BLaER1 treated with 17β-estradiol and CSF1 and Interleukin-3, amounts not matched to agents 10 nM and 100 nM (cell line): ENCODE results near the gene ST6GALNAC3.
A peak's percentile ranks its signal among the peaks of the same experiment; 100 is the strongest.

ENCODE experiments used
- H3K27ac ChIP-seq, 11 experiments: shearing (Covaris generic); formaldehyde crosslinking; 2 replicates each; pipeline ENCODE4 v1.8.1; 2022
- H3K27me3 ChIP-seq, 11 experiments: shearing (Covaris generic); formaldehyde crosslinking; 2 replicates each; pipeline ENCODE4 v1.8.1; 2022
- H3K36me3 ChIP-seq, 11 experiments: shearing (Covaris generic); formaldehyde crosslinking; 2 replicates each; pipeline ENCODE4 v1.8.1; 2022
- H3K4me1 ChIP-seq, 10 experiments: shearing (Covaris generic); formaldehyde crosslinking; 2 replicates each; pipeline ENCODE4 v1.8.1; 2022
- H3K4me2 ChIP-seq, 11 experiments: shearing (Covaris generic); formaldehyde crosslinking; 2 replicates each; pipeline ENCODE4 v1.8.1; 2022
- H3K4me3 ChIP-seq, 10 experiments: shearing (Covaris generic); formaldehyde crosslinking; 2 replicates each; pipeline ENCODE4 v1.8.1; 2022
- H3K9ac ChIP-seq, 11 experiments: shearing (Covaris generic); formaldehyde crosslinking; 2 replicates each; pipeline ENCODE4 v1.8.1; 2022
- H3K9me3 ChIP-seq, 11 experiments: shearing (Covaris generic); formaldehyde crosslinking; replicated peaks in 1 of 11; 2 replicates each; pipeline ENCODE4 v1.8.1; 2022
- H4K20me1 ChIP-seq, 11 experiments: shearing (Covaris generic); formaldehyde crosslinking; 2 replicates each; pipeline ENCODE4 v1.8.1; 2022
- Cebpa-rat ChIP-seq, 11 experiments: shearing (Covaris generic); IDR thresholded peaks; 2 replicates each; pipeline ENCODE4 v1.8.1; 2022

ST6GALNAC3 gene

GRCh38 chr1:76428028-76428427 lies 353.5 kb downstream of the ST6GALNAC3 start:
- H3K9ac ChIP-seq: no peak overlapping the region

GRCh38 chr1:76430531-76430930 lies 356.0 kb downstream of the ST6GALNAC3 start:
- Histone ChIP-seq H3K36me3 (no peaks in the 10 kb centered on the region), H3K4me1 (peaks cover 0 to 8% (median 1%) of the 10 kb centered on the region in 10 experiments; a peak in 9 of 20 replicates), H3K4me2 (no peak overlapping the region), H3K9me3 (no peaks in the 10 kb centered on the region), H3K27ac (no peak overlapping the region), H3K4me3 (no peak overlapping the region), H3K9ac (no peak overlapping the region), H4K20me1 (no peaks in the 10 kb centered on the region; a peak in 1 of 22 replicates), H3K27me3 (no peaks in the 10 kb centered on the region)
- TF ChIP-seq Cebpa-rat (IDR thresholded peaks at IDR 0.05): no peak

More at GRCh38 chr1:76428028-76428427, 353.5 kb downstream of the ST6GALNAC3 start:
- 0 out of 22 replicates have a peak, but pooled peaks cover 0 to 4% (median 0%) of the 10 kb centered on the region in 11 experiments for H3K9me3 ChIP-seq
- H3K27me3 ChIP-seq: no peaks in the 10 kb centered on the region
- H4K20me1 ChIP-seq: no peaks in the 10 kb centered on the region
- H3K4me1 ChIP-seq: peaks cover 0 to 19% (median 4%) of the 10 kb centered on the region in 10 experiments; a peak in 9 of 20 replicates
- no peak overlapping the region for H3K4me2 ChIP-seq
- H3K4me3 ChIP-seq: no peak overlapping the region
- TF ChIP-seq Cebpa-rat (IDR thresholded peaks at IDR 0.05): no peak
- H3K36me3 ChIP-seq: no peaks in the 10 kb centered on the region
- H3K27ac ChIP-seq: no peak overlapping the region

- no peak overlapping the region for H3K4me3 ChIP-seq
- no peaks in the 10 kb centered on the region for H3K4me1 ChIP-seq
- no peaks in the 10 kb centered on the region; a peak in 1 of 22 replicates for H4K20me1 ChIP-seq
- H3K36me3 ChIP-seq: no peaks in the 10 kb centered on the region
- no peak overlapping the region for H3K9ac ChIP-seq
- H3K9me3 ChIP-seq: no peaks in the 10 kb centered on the region
- H3K27ac ChIP-seq: no peak overlapping the region
- no peak for TF ChIP-seq Cebpa-rat (IDR thresholded peaks at IDR 0.05)
- H3K27me3 ChIP-seq: no peaks in the 10 kb centered on the region
- H3K4me2 ChIP-seq: no peak overlapping the region
These were observed 359.0 kb downstream of the ST6GALNAC3 start for GRCh38 chr1:76433526-76433925.

GRCh38 chr1:76443217-76443616 lies 368.7 kb downstream of the ST6GALNAC3 start:
- H3K4me3 ChIP-seq: no peak overlapping the region
- no peaks in the 10 kb centered on the region for H3K27me3 ChIP-seq
- no peaks in the 10 kb centered on the region for H4K20me1 ChIP-seq
- TF ChIP-seq Cebpa-rat (IDR thresholded peaks at IDR 0.05): no peak
- no peak overlapping the region for H3K9ac ChIP-seq
- H3K36me3 ChIP-seq: no peaks in the 10 kb centered on the region; a peak in 1 of 22 replicates
- peaks cover 0 to 19% (median 11%) of the 10 kb centered on the region in 11 experiments; a peak in 8 of 22 replicates for H3K9me3 ChIP-seq
- no peaks in the 10 kb centered on the region for H3K4me1 ChIP-seq
- no peak overlapping the region for H3K27ac ChIP-seq
- H3K4me2 ChIP-seq: no peak overlapping the region

GRCh38 chr1:76444773-76445172 lies 370.2 kb downstream of the ST6GALNAC3 start:
- Histone ChIP-seq H3K4me3 (no peak overlapping the region), H3K27me3 (no peaks in the 10 kb centered on the region), H3K27ac (no peak overlapping the region), H3K4me2 (no peak overlapping the region), H3K9me3 (peaks cover 11 to 34% (median 22%) of the 10 kb centered on the region in 11 experiments; a peak in 16 of 22 replicates), H3K9ac (no peak overlapping the region), H3K36me3 (peaks cover 0 to 7% (median 0%) of the 10 kb centered on the region in 11 experiments; a peak in 1 of 22 replicates), H4K20me1 (no peaks in the 10 kb centered on the region), H3K4me1 (no peaks in the 10 kb centered on the region)
- TF ChIP-seq Cebpa-rat (IDR thresholded peaks at IDR 0.05): no peak

- Histone ChIP-seq H3K4me2 (no peak overlapping the region), H3K9ac (no peak overlapping the region), H3K9me3 (peaks cover 30 to 71% (median 43%) of the 10 kb centered on the region in 11 experiments), H4K20me1 (no peaks in the 10 kb centered on the region), H3K4me3 (no peak overlapping the region), H3K27me3 (no peaks in the 10 kb centered on the region), H3K4me1 (no peaks in the 10 kb centered on the region), H3K27ac (no peak overlapping the region), H3K36me3 (peaks cover 0 to 14% (median 0%) of the 10 kb centered on the region in 11 experiments; a peak in 3 of 22 replicates)
- TF ChIP-seq Cebpa-rat (IDR thresholded peaks at IDR 0.05): no peak
These were observed 375.7 kb downstream of the ST6GALNAC3 start for GRCh38 chr1:76450229-76450628.

GRCh38 chr1:76463278-76463677 lies 388.7 kb downstream of the ST6GALNAC3 start:
- no peaks in the 10 kb centered on the region; a peak in 1 of 22 replicates for H3K9me3 ChIP-seq
- H3K9ac ChIP-seq: no peak overlapping the region
- H3K36me3 ChIP-seq: no peaks in the 10 kb centered on the region
- H3K4me1 ChIP-seq: peaks cover 0 to 10% (median 5%) of the 10 kb centered on the region in 10 experiments; a peak in 10 of 20 replicates
- TF ChIP-seq Cebpa-rat (IDR thresholded peaks at IDR 0.05): no peak
- H3K4me3 ChIP-seq: no peak overlapping the region
- H3K27me3 ChIP-seq: no peaks in the 10 kb centered on the region
- H3K27ac ChIP-seq: no peak overlapping the region
- peak overlapping the region in 2 of 11 experiments; percentile 3 to 34; a peak in 2 of 22 replicates for H3K4me2 ChIP-seq
- no peaks in the 10 kb centered on the region for H4K20me1 ChIP-seq

GRCh38 chr1:76463849-76464248 lies 389.3 kb downstream of the ST6GALNAC3 start:
- H3K4me1 ChIP-seq: peaks cover 0 to 10% (median 5%) of the 10 kb centered on the region in 10 experiments; a peak in 10 of 20 replicates
- peak overlapping the region in 3 of 11 experiments; percentile 3 to 34 (median 10); a peak in 3 of 22 replicates for H3K4me2 ChIP-seq
- H3K27me3 ChIP-seq: no peaks in the 10 kb centered on the region
- no peaks in the 10 kb centered on the region; a peak in 1 of 22 replicates for H3K9me3 ChIP-seq
- no peak overlapping the region for H3K27ac ChIP-seq
- H3K36me3 ChIP-seq: no peaks in the 10 kb centered on the region
- H3K4me3 ChIP-seq: no peak overlapping the region
- H4K20me1 ChIP-seq: no peaks in the 10 kb centered on the region
- no peak overlapping the region for H3K9ac ChIP-seq
- TF ChIP-seq Cebpa-rat (IDR thresholded peaks at IDR 0.05): no peak

- no peak for TF ChIP-seq Cebpa-rat (IDR thresholded peaks at IDR 0.05)
- H4K20me1 ChIP-seq: no peaks in the 10 kb centered on the region
These were observed 390.5 kb downstream of the ST6GALNAC3 start for GRCh38 chr1:76465030-76465429.

GRCh38 chr1:76470166-76470565 lies 395.6 kb downstream of the ST6GALNAC3 start:
- no peak for TF ChIP-seq Cebpa-rat (IDR thresholded peaks at IDR 0.05)
- Histone ChIP-seq H3K36me3 (no peaks in the 10 kb centered on the region), H4K20me1 (no peaks in the 10 kb centered on the region), H3K9me3 (no peaks in the 10 kb centered on the region), H3K4me1 (peaks cover 0 to 1% (median 0%) of the 10 kb centered on the region in 10 experiments; a peak in 2 of 20 replicates), H3K4me3 (no peak overlapping the region), H3K4me2 (no peak overlapping the region), H3K27me3 (no peaks in the 10 kb centered on the region), H3K27ac (no peak overlapping the region), H3K9ac (no peak overlapping the region)

More at GRCh38 chr1:76465030-76465429, 390.5 kb downstream of the ST6GALNAC3 start:
- Histone ChIP-seq H3K9ac (no peak overlapping the region), H3K27me3 (no peaks in the 10 kb centered on the region), H3K4me2 (peak overlapping the region in 2 of 11 experiments; percentile 9 to 12; a peak in 1 of 22 replicates), H3K27ac (no peak overlapping the region), H3K4me1 (peaks cover 0 to 10% (median 5%) of the 10 kb centered on the region in 10 experiments; a peak in 10 of 20 replicates), H3K9me3 (no peaks in the 10 kb centered on the region), H3K4me3 (no peak overlapping the region), H3K36me3 (no peaks in the 10 kb centered on the region)
